GM12865 (cell line): Measurements from ENCODE around the gene HES5.
"Not testable (repeated sequence)": the region's sequence is repeated elsewhere in the genome, so short reads cannot be mapped to it uniquely, and the experiment has no call there.

Source experiments
- DNase-seq: peaks from one replicate; pipeline ENCODE4 v3.0.0; 2010; ENCODE audit warnings: low read depth
- H3K4me3 ChIP-seq: 2 replicates; pipeline ENCODE4 v1.5.1; 2011; ENCODE audit warnings: mild to moderate bottlenecking, low read depth, low read length, control low read depth
- TF ChIP-seq, protein P1 (sequence below): IDR thresholded peaks from 2 replicates; pipeline ENCODE4 v1.5.1; 2011; ENCODE audit warnings: low read length, control low read depth, low read depth, inconsistent platforms; ENCODE audit not compliant: insufficient read depth; ENCODE audit errors: missing control alignments

HES5 gene

DNA sequence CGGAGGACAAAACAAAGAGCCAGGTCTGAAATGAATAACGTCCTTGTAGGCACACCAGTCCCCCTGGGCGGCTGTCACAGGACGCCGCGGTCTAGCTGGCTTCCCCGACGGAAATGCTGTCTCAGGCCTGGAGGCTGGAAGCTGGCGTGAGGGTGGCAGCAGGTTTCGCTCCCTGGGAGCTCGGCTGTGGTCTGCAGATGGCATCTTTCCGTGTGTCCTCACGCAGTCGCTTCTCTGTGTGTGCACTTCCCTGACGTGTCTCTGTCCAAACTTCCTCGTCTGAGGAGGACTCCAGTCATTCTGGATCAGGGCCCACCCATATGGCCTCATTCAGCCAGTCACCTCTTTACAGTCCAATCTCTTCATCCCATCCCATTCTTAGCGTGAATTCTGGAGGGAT is 40.3 kb upstream of the HES5 start:
- H3K4me3 ChIP-seq = no peak overlapping the region
- DNase-seq = no peak
- TF ChIP-seq, protein P1, sequence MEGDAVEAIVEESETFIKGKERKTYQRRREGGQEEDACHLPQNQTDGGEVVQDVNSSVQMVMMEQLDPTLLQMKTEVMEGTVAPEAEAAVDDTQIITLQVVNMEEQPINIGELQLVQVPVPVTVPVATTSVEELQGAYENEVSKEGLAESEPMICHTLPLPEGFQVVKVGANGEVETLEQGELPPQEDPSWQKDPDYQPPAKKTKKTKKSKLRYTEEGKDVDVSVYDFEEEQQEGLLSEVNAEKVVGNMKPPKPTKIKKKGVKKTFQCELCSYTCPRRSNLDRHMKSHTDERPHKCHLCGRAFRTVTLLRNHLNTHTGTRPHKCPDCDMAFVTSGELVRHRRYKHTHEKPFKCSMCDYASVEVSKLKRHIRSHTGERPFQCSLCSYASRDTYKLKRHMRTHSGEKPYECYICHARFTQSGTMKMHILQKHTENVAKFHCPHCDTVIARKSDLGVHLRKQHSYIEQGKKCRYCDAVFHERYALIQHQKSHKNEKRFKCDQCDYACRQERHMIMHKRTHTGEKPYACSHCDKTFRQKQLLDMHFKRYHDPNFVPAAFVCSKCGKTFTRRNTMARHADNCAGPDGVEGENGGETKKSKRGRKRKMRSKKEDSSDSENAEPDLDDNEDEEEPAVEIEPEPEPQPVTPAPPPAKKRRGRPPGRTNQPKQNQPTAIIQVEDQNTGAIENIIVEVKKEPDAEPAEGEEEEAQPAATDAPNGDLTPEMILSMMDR = no peak

GRCh38 chr1:2569703-2570102 is 39.6 kb upstream of the HES5 start:
- H3K4me3 ChIP-seq = not testable (repeated sequence)

GRCh38 chr1:2569060-2569459 is 39.0 kb upstream of the HES5 start:
- H3K4me3 ChIP-seq = no peak overlapping the region
- TF ChIP-seq, protein P1 = no peak
- DNase-seq = no peak

More at GRCh38 chr1:2569703-2570102, 39.6 kb upstream of the HES5 start:
- DNase-seq = not testable (repeated sequence)

GRCh38 chr1:2568187-2568816 is 38.2 kb upstream of the HES5 start:
- not testable (repeated sequence) for DNase-seq, H3K4me3 ChIP-seq

- TF ChIP-seq, protein P1 = no peak
- no peak overlapping the region for H3K4me3 ChIP-seq
- no peak for DNase-seq
These were observed 37.1 kb upstream of the HES5 start for GRCh38 chr1:2567083-2567679.

DNA sequence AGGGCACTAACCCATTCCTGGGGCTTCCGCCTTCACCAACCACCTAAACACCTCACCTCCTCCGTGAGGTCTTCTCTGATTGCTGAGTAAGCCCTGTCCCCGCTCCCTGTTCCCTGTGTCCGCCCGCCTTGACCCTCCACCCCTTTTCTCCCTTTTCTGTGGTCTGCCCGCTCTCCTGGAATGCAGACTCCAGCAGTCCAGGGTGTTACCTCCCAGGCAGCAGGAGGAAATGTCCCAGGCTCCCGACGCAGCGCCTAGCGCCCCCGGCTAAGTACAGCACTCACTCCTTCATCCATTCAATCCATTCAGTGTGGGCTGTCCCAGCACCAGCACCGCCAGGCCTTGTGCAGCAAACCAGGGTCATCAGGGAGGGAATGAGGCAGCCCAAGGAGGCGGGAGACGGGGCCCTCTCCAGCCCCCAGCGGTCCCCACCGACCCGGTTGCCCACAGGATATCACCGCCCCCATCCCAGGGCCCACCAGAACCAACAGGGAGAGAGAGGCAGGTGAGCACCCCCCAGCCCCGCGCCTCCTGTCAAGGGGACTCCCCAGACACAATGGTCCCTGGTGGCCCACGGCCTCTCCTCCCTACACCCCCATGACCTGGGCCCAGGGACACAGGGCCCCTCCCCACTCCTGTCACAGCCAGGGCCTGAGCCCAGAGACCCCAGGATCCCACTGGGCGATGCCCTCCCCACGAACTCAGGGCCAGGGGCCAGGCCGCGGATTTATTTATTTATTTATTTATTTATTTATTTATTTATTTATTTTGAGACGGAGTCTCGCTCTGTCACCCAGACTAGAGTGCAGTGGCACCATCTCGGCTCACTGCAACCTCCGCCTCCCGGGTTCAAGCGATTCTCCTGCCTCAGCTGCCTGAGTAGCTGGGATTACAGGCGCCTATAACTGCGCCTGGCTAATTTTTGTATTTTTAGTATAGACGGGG is 36.3 kb upstream of the HES5 start:
- TF ChIP-seq, protein P1 = no peak
- no peak for DNase-seq
- H3K4me3 ChIP-seq = no peak overlapping the region

GRCh38 chr1:2564815-2565374 is 34.8 kb upstream of the HES5 start:
- TF ChIP-seq, protein P1 = no peak
- no peak for DNase-seq
- H3K4me3 ChIP-seq = no peak overlapping the region
